GM12891 (cell line): ENCODE results near the gene FOXD4L4. TPM values are rescaled to one million over a fixed set of nuclear protein-coding genes. Genes with fewer than 3 reads are reported as not detected.
"Not testable (repeated sequence)": the region's sequence is repeated elsewhere in the genome, so short reads cannot be mapped to it uniquely, and the experiment has no call there.

Source experiments
- DNase-seq: peaks from one replicate; pipeline ENCODE4 v3.0.0; 2011; ENCODE audit warnings: low spot score; ENCODE audit not compliant: insufficient read length
- FAIRE-seq: peaks from 2 replicates; lab custom pipeline; 2011; peaks lifted over from hg19 to GRCh38; lab: Jason Lieb, UNC
- polyA plus RNA-seq: library from polyadenylated mRNA; unstranded; fragments of >200 nt; gene quantifications from one replicate; pipeline ENCODE4 v1.2.1, GENCODE V29; 2012; ENCODE audit warnings: low read depth, missing spikeins, inconsistent platforms; ENCODE audit not compliant: missing spikeins

The FOXD4L4 gene
- not detected for polyA plus RNA-seq

- DNase-seq, FAIRE-seq: not testable (repeated sequence)
Observed at GRCh38 chr9:65737096-65737564, at the start of gene FOXD4L4. Gene FOXD4L4 (plus strand): TSS chr9:65737146. CDS start chr9:65737146, 0 bp downstream.

GRCh38 chr9:65703550-65703949 is 33.4 kb upstream of the FOXD4L4 start:
- not testable (repeated sequence) for FAIRE-seq, DNase-seq

GRCh38 chr9:65714445-65714844 is 22.5 kb upstream of the FOXD4L4 start:
- not testable (repeated sequence) for FAIRE-seq, DNase-seq

- not testable (repeated sequence) for DNase-seq, FAIRE-seq
Observed at GRCh38 chr9:65738133-65738532, 1.2 kb downstream of the FOXD4L4 start.
